Lower lobe of right lung (tissue), 2 donors: Measurements from ENCODE around the gene PKHD1. TPM values are rescaled to one million over a fixed set of nuclear protein-coding genes. Genes with fewer than 3 reads are reported as not detected.
A peak's percentile ranks its signal among the peaks of the same experiment; 100 is the strongest.

ENCODE experiments used
- ATAC-seq, 2 donors: fragments of 200-7000 bp; cut with Tn5 transposase; one replicate each; pipeline ENCODE4 v1.9.1; 2020 to 2022; ENCODE audit warnings: mild to moderate bottlenecking in 2 of 2, moderate library complexity in 2 of 2
- DNase-seq: peaks from one replicate; pipeline ENCODE4 v3.0.0-alpha.2; 2020
- H3K27ac ChIP-seq: fragments of 200-600 bp; one replicate; pipeline ENCODE4 v1.8.0; 2022
- H3K27me3 ChIP-seq: fragments of 200-600 bp; one replicate; pipeline ENCODE4 v1.8.0; 2022; ENCODE audit warnings: low read depth
- H3K36me3 ChIP-seq: fragments of 200-600 bp; one replicate; pipeline ENCODE4 v1.8.0; 2022; ENCODE audit warnings: mild to moderate bottlenecking
- H3K4me1 ChIP-seq: fragments of 200-600 bp; one replicate; pipeline ENCODE4 v1.8.0; 2022
- H3K4me3 ChIP-seq: fragments of 200-600 bp; one replicate; pipeline ENCODE4 v1.8.0; 2022; ENCODE audit warnings: mild to moderate bottlenecking
- H3K9me3 ChIP-seq: fragments of 200-600 bp; one replicate; pipeline ENCODE4 v1.8.0; 2022
- CTCF ChIP-seq: fragments of 200-600 bp; IDR thresholded peaks from one replicate; pipeline ENCODE4 v1.8.0; 2022; ENCODE audit warnings: antibody characterized with exemption, mild to moderate bottlenecking
- intact Hi-C: fragments of 100-400 bp; cut with DNase I; formaldehyde crosslinking; loops from one replicate; pipeline ENCODE4 v1.11.0; 2022
- total RNA-seq: library from RNA; stranded (reverse); fragmentation: NEBNext Ultra II Directional; extraction: Animal tissue kit (Norgen Biotek cat#: 25700); gene quantifications from one replicate; pipeline ENCODE4 v1.2.1, GENCODE V29; 2021
- donor health status: DM: no; HTN: yes; CAD: no; lungs with severe emphysema.

The PKHD1 gene
- total RNA-seq, 1 donor from 2014 or later: 0.09 TPM

GRCh38 chr6:51619042-51619799 is 468.2 kb downstream of the PKHD1 start:
- peak in 1 of 2 donors; percentile 55 for ATAC-seq
- no peak for TF ChIP-seq CTCF
- intact Hi-C loops: no loop called here

DNA sequence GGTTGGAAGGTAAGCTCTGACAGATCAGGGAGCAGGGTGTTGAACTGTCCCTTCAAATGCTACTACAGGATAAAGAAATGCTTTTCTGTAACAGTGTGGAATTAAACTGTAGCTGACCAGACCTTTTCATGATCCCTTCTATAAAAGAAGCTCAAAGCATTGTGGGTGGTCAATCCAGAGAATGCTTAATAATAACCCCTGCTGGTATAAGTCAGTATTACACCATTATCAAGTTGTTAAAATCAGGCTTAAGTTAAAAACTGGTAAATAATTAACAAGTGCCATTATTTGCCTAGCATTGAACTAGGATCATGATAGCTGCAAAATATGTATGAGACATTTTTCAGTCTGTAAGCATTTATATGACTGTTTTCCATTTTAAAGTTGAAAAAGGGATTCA is 468.9 kb downstream of the PKHD1 start:
- Histone ChIP-seq H3K9me3 (no peaks in the 10 kb centered on the region), H3K36me3 (no peaks in the 10 kb centered on the region), H3K27ac (no peak overlapping the region), H3K4me1 (no peaks in the 10 kb centered on the region), H3K4me3 (no peak overlapping the region), H3K27me3 (no peaks in the 10 kb centered on the region)
- TF ChIP-seq CTCF: peak; percentile 33
- DNase-seq (no peak), ATAC-seq (peak in 1 of 2 donors; percentile 37)
- intact Hi-C loops: no loop called here

More at GRCh38 chr6:51619042-51619799, 468.2 kb downstream of the PKHD1 start:
- Histone ChIP-seq H3K4me3 (no peak overlapping the region), H3K4me1 (no peaks in the 10 kb centered on the region), H3K27ac (no peak overlapping the region), H3K27me3 (no peaks in the 10 kb centered on the region), H3K36me3 (no peaks in the 10 kb centered on the region), H3K9me3 (no peaks in the 10 kb centered on the region)
- DNase-seq: no peak

DNA sequence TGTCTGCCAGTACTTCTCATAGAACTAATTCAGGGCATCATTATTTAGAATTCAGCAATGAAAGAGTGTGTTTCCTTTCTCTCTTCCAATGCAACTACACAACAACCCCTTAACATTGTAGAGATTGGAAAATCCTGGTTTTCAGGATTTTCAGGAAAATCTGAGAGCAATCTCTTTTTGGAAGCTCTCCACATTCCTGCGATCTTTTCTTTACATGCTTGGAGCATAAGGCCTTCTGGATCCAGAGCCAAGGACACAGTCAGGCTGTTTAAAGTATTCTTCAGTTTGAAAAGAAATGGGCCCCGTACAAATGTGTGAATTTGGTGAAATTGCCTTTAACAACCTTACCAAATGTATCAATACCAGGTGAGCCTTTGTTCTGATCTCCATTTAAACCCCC is 469.7 kb downstream of the PKHD1 start:
- DNase-seq: no peak

DNA sequence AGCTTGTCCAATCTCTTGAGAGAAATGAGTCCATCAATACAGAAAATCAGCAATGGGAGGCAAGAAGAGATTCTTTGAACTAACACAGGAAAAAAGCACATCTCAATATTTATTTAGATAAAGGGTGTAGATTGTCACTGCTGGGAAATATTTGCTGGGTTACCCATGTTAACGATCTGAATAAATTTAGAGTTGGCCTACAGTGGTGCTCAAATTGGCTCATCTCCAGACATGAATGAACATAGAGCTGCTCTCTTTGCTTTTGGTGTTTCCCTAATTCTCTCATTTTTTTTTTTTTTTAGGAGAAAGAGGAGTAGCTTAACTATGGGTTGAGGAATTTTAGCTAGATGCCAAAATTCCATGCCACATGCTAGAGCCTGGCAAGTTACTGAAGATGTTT is 471.2 kb downstream of the PKHD1 start:
- Histone ChIP-seq H3K4me1 (no peaks in the 10 kb centered on the region), H3K9me3 (no peaks in the 10 kb centered on the region), H3K27ac (no peak overlapping the region), H3K4me3 (no peak overlapping the region), H3K27me3 (no peaks in the 10 kb centered on the region), H3K36me3 (no peaks in the 10 kb centered on the region)
- no peak for ATAC-seq
- no peak for TF ChIP-seq CTCF
- no peak for DNase-seq
- intact Hi-C loops: no loop called here

More for the DNA sequence above, 469.7 kb downstream of the PKHD1 start:
- no peaks in the 10 kb centered on the region for H3K9me3 ChIP-seq
- H3K4me3 ChIP-seq: no peak overlapping the region
- intact Hi-C loops: no loop called here
- no peak overlapping the region for H3K27ac ChIP-seq
- H3K27me3 ChIP-seq: no peaks in the 10 kb centered on the region
- H3K36me3 ChIP-seq: no peaks in the 10 kb centered on the region
- TF ChIP-seq CTCF: no peak
- no peak for ATAC-seq
- no peaks in the 10 kb centered on the region for H3K4me1 ChIP-seq

- TF ChIP-seq CTCF: no peak
- Histone ChIP-seq H3K4me1 (no peaks in the 10 kb centered on the region), H3K9me3 (no peaks in the 10 kb centered on the region), H3K27me3 (no peaks in the 10 kb centered on the region), H3K27ac (no peak overlapping the region), H3K4me3 (no peak overlapping the region), H3K36me3 (no peaks in the 10 kb centered on the region)
- no peak for DNase-seq
- intact Hi-C loops: no loop called here
- no peak for ATAC-seq
These were observed 472.7 kb downstream of the PKHD1 start for GRCh38 chr6:51614725-51615124.
